GM10847 (cell line): ENCODE data around the gene ING2.

ENCODE experiments used
- POLR2A ChIP-seq: IDR thresholded peaks from 2 replicates; pipeline ENCODE4 v1.6.1; 2011; ENCODE audit not compliant: insufficient read length; ENCODE audit errors: extremely low read depth

ING2 gene, protein sequence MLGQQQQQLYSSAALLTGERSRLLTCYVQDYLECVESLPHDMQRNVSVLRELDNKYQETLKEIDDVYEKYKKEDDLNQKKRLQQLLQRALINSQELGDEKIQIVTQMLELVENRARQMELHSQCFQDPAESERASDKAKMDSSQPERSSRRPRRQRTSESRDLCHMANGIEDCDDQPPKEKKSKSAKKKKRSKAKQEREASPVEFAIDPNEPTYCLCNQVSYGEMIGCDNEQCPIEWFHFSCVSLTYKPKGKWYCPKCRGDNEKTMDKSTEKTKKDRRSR

DNA sequence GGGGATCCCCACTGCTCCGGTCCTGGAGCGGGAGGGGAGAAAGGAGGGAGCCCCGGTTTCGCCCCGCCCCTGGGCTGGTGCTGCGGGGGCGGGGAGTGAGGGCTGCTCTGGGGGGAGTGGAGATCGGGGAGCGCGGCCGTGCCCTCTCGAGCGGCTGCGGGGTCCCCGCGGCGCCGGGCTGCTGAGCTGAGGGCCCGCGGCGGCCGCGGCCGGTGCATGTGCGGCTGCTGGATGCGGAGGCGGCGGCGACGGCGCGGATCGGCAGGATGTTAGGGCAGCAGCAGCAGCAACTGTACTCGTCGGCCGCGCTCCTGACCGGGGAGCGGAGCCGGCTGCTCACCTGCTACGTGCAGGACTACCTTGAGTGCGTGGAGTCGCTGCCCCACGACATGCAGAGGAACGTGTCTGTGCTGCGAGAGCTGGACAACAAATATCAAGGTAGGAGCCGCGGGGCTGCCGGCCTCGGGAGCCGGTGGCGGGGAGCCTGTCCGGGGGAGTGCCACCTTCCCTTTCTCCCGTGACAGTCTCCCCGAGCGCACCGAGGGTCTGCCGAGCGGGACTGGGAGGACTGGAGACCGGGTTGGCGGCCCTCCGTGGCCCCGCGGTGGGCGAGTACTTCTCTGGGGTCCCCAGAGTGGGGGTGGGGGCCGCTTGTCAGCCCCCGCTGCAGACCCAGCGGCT, at the start of gene ING2:
Gene ING2, plus strand, starts transcription at position 129 of the 681 bp plus-strand sequence. Its CDS starts 138 bp downstream, at position 267.
- no peak for TF ChIP-seq POLR2A

DNA sequence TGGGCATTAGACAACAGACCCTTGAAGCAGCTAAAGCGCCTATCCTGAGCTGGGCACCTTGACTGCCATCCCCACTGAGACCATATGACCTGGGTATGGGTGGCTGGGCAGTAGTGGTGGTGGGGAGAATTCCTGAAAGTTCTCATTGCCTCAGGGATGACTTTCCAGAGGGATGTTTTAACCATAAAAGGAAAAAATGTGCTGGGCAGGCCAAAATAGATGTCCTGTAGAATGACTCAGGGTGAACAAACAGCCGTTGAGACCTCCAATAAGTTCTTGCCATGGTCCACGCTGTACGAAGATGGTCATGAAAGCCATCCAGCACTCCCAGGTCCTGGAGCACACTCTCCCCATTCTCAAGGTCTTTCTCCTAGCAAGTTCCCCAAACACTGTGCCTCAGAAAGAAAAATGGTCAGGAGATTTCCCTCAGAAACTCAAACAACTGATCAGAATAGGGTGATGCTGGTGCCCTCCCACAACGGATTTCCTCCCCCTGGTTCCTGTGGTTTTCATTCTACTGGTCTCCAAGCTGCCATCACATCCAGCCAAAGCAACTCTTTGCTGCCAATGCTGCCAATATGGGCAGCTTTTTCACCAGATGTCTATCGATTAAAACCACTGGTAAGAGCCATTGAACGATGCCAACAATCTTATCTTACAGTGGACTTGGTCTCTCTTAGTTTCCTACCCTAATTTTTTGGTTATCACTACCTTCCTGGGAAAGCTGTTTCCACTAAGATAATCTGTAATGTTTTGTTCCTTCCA, 49.2 kb upstream of the ING2 start:
- no peak for TF ChIP-seq POLR2A

DNA sequence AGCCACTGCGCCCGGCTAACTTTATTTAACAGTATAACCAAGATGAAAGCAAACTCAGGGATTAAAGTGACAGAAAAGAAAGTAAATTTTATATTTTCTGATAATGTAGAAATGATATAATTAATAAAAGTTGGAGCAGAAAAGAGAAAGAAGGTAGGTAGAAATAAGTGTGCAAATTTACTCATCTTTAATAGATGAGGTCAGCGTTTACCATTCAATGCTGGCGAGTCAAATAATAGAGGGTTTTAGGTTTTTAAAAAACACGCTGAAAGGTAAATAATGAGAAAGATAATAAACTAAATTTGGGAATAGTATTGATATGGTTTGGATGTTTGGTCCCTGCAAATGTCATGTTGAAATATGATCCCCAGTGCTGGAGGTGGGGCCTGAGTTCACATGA, 46.9 kb upstream of the ING2 start:
- no peak for TF ChIP-seq POLR2A

DNA sequence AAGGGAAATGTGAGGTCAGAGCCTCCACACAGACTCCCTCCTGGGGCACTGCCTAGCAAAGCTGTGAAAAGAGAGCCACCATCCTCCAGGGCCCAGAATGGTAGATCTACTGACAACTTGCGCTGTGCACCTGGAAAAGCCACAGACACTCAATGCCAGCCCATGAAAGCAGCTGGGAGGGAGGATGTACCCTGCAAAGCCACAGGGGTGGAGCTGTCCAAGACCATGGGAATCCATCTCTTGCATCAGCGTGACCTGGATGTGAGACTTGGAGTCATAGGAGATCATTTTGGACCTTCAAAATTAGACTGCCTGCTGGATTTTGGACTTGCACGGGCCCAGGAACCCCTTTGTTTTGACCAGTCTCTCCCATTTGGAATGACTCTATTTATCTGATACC, 37.6 kb upstream of the ING2 start:
- no peak for TF ChIP-seq POLR2A

DNA sequence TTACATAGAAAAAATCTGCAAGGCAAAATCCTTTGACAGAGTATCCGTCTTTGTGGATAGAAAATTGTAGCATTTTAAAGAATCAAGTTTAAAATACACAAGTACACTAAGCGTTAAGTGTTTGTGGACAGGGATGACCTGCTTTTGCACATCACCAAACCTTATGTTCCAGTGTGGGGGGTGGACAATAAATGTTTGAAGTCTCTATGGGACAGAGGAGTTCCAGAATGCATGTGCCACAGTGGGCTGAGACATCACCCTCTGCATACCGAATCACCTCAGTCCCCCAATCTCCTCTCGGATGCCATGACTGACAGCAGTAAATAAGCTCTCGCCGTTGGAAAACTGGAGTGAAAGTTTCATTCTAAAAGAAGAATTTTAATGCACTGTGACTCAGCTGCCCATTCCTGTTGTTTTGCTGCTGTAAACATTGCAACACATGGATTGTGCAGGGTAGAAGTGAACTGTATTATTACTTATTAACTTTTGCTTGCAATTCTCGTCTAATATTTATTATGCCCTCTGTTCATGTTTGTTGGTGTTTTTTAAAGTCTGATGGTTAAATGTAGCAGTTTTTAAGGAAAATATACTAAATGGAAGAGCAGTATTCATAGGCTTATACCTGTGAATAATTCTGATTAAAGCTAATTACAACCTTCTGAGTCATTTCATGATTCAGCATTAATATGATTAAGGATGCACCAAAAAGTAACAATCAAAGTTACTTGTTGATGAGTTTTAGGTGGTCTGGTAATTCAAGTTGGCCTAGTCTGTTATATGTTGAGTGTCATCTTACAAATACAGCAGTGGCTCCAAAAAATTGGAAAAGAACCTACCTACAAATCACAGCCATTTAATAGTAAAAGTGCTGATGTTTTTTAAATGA, 36.4 kb upstream of the ING2 start:
- TF ChIP-seq POLR2A, result no peak

DNA sequence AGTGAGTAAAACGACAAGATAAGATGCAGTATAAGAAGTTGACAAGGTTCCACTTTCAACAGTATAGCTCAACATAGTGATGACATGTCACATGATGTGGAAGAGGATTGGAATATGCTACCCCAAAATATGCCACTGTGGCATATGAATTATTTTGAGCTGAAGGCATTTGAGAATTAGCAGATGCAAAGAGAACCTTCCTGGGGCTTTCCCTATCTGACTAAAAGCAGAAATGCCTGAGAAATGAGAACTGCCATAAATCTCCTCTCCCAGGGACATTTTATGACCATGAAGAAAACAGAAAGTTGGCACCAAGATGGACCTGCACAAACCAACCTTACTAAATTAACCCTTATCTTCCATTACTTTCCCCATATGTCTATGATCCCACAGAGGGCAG, 35.6 kb upstream of the ING2 start:
- no peak for TF ChIP-seq POLR2A

DNA sequence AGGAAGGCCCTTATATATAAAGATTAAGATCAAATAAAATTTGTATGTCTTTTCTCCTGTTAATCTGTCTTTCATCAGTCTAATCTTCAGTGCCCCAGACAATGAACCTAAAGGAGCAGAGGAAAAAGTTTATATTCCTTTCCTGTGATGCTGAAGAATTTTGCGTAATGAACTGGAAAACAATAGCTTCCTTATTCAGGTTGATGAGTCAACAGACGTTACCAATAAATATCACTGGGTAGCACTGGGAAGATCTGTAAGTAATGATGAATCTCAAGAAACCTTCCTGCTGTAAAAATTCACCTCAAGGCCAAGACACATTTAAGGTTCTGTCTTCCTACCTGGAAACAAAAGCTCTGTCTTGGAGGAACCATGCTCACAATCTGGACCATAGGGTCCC, 34.9 kb upstream of the ING2 start:
- no peak for TF ChIP-seq POLR2A

DNA sequence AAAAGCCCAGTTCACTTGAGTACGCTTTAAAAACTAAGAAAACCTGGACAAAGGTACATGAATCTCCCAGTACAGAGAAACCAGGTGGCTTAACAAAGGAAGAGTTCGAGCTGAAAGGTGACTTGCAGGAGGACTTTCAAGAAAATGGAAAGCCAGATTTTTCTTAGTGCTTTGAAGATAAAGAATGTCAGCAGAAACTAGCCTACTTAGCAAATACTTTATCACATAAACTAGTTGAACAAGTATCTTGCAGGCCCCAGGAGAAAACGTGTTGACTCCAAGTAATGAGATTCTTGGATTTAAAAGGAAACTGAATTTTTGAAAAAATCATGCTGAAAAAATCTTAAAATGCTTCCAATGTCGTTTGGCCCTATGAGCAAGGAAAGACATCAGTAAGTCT, 34.0 kb upstream of the ING2 start:
- TF ChIP-seq POLR2A, result no peak

DNA sequence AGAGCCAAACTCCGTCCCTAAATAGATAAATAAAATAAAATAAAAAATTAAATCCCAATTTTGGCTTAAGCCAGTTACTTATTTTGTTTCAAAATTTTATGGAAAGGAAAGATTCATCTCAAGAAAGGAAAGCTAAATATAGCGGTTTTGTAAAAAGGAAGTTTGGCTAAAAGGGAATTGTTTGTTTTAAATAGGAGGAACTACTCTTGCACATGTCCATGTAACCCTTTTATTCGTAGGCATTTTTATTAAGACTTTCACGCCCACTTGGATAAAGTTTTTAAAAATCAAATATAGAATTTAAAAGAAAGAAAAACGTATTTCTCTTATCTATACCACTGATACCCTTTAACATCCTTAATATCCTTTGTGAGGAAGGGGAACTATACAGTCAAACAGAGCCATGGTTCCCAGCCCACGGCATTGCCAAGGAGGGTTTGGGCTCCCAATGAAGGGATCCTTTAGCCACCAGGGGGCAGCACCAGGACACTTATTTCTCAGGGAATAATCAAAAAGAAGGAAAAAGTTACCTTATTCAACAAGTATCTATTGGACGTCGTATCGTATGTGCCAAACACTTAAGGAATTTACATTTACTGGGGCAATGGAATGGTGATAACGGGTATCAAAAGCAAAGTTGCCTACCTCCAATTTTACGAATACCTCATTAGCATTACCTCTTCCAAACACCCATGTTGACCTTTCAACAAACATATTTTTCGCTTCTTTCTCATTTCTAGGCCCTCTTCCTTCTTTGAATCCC, 32.7 kb upstream of the ING2 start:
- TF ChIP-seq POLR2A, result no peak

DNA sequence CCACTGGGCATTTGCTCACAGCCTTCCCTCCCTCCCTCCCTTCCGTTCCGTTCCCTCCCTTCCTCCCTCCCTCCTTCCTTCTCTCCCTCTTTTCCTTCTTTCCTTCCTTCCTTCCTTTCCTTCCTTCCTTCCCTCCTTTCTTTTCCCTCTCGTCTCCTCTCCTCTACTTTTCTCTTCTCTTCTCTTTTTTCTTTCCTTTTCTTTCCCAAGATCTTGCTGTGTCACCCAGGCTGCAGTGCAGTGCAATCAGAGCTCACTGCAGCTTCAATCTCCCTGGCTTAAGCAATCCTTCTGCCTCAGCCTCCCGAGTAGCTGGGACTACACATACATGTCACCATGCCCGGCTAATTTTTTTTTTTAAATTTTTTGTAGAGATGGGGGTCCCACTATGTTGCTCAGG, 26.7 kb upstream of the ING2 start:
- TF ChIP-seq POLR2A, result no peak

DNA sequence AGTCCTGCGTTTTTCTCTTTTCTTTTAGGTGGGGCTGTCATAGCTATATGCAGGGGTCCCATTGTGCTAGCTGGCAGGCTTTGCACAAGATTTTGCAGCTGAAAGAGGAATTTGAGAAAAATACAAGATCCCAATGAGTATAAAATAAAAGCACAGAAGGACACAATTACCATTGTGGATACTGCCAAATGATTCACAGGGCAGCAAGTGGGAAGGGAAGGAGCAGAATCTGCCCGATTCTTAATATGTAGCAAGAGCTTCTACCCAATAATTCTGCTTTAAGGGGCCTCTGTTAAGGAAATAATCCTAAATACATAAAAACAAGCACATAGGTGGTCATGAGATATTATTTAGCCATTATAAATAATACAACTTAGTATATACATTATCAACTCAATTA, 25.9 kb upstream of the ING2 start:
- TF ChIP-seq POLR2A, result no peak

DNA sequence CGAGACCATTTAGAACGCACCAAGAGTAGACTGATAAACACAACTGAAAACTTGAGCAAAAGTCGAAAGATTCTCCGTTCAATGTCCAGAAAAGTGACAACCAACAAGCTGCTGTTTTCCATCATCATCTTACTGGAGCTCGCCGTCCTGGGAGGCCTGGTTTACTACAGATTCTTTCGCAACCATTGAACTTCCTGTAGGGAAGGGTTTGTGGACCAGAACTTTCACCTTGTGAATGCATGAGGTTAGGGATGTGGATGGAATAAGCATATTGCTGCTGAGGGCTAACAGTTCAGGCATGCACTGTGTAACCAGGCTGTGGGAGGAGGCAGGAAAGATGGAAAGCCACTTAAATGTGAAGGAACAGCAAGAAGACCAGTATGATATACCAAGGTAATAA, 20.9 kb upstream of the ING2 start:
- TF ChIP-seq POLR2A, result no peak

DNA sequence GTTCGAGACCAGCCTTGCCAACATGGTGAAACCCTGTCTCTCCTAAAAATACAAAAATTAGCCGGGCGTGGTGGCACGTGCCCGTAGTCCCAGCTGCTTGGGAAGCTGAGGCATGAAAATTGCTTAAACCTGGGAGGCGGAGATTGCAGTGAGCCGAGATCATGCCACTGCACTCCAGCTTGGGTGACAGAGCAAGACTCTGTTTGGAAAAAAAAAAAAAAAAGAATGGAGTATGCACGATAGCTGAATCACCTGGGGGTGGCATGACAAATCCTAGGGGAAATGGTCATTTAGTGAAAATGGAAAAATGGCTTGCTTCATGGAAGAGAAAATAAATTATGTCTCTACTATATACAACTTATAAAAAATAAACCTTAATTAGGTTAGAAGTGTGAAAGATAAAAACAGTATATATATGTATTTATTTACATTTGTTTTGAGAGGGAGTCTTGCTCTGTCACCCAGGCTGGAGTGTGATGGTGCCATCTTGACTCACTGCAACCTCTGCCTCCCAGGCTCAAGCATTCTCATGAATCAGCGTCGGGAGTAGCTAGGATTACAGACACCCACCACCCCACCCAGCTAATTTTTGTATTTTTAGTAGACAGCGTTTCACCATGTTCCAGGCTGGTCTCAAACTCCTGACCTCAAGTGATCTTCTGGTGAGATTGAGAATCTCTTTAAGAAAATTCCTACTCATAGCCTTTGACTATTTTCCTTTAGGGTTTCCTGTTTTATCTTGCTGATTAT, 19.3 kb upstream of the ING2 start:
- TF ChIP-seq POLR2A, result no peak

DNA sequence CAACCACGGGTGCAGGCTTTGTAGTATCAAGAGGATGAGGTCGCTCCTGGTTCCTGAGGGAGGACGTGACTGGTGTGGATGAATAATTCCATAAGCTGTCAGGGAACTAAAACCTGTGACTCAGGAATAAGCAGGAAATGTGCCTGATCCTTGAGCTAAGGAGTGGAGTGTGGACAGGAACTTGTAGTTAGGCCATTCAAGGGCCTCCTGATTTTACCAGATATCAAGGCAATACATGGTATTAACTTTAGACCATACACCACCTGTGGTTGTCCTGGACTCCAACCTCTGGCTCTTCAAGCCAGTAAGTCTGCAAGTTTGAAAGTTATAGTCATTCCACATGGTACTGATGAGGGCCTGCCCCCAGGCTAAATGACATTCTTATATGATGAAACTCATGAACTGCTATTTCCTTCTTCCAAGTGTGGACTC, 12.1 kb upstream of the ING2 start:
- TF ChIP-seq POLR2A, result no peak
